Measurements from ENCODE around the gene WWOX.

WWOX gene

GRCh38 chr16:78562650-78563049 lies 463.2 kb downstream of the WWOX start:
- Histone ChIP-seq H3K4me3 (ENCODE audit: low read depth in 1 of 2, low read length in 1 of 2) (no peak overlapping the region), H3K27ac (no peak overlapping the region), H3K4me1 (ENCODE audit: control insufficient read depth in 1 of 2, insufficient read depth in 1 of 2, low read depth in 1 of 2, low read length in 1 of 2) (no peaks in the 10 kb centered on the region), H3K9me3 (no peaks in the 10 kb centered on the region), H3K27me3 (no peaks in the 10 kb centered on the region), H3K36me3 (no peaks in the 10 kb centered on the region)
- TF ChIP-seq, protein P1, sequence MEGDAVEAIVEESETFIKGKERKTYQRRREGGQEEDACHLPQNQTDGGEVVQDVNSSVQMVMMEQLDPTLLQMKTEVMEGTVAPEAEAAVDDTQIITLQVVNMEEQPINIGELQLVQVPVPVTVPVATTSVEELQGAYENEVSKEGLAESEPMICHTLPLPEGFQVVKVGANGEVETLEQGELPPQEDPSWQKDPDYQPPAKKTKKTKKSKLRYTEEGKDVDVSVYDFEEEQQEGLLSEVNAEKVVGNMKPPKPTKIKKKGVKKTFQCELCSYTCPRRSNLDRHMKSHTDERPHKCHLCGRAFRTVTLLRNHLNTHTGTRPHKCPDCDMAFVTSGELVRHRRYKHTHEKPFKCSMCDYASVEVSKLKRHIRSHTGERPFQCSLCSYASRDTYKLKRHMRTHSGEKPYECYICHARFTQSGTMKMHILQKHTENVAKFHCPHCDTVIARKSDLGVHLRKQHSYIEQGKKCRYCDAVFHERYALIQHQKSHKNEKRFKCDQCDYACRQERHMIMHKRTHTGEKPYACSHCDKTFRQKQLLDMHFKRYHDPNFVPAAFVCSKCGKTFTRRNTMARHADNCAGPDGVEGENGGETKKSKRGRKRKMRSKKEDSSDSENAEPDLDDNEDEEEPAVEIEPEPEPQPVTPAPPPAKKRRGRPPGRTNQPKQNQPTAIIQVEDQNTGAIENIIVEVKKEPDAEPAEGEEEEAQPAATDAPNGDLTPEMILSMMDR (IDR thresholded peaks at IDR 0.05), result no peak

DNA sequence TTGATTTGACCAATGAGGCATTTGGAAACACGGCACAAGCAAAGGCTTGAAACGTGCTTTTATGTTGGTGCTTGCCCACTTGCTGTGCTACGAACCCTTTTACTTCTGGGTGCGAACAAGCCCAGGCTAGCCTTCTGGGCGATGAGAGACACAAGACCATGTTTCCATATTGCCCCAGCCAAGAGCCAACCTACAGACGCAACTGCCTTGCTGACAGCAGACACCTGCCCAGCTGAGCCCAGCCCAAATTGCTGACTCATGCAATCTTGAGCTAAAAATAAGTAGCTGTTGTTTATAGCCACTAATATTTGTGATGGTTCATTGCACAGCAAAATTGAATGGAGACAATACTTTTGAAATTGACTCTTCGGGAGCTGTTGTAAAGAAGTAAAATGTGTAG lies 464.5 kb downstream of the WWOX start:
- TF ChIP-seq, protein P1 (IDR thresholded peaks at IDR 0.05), result no peak
- Histone ChIP-seq H3K36me3 (no peaks in the 10 kb centered on the region), H3K27ac (no peak overlapping the region), H3K9me3 (no peaks in the 10 kb centered on the region), H3K4me3 (ENCODE audit: low read depth in 1 of 2, low read length in 1 of 2) (no peak overlapping the region), H3K4me1 (ENCODE audit: control insufficient read depth in 1 of 2, insufficient read depth in 1 of 2, low read depth in 1 of 2, low read length in 1 of 2) (no peaks in the 10 kb centered on the region), H3K27me3 (no peaks in the 10 kb centered on the region)

DNA sequence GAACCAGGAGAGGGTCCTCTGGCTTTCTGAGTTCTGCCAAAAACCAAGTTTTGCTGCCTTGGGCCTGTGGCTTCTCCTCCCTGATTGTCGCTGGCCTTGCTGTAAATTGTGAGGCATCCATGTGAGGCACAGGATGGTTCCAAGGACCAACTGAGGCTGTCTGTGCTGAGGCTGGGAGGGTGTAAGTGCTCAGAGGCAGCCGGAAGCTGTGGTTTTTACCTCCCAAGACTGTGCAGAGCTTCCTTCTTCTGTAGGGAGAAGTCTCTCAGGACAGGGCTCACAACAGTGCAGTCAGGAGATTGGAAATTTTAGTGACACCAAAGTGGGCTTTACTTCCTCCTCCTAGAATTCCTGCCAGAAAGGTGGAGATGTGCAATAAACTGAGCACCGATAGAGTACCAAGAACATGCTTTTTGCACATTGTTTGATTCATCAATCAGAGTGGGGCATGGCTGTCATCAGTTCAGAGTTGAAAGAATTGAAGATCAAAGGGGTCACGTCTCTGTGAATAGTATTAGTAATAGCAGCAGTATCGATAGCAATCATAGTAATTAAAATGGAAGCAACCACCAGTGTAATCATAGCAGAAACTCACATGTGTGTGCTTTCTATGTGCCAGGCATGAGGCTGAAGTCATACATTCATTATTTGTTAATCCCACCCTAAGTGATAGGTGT lies 467.1 kb downstream of the WWOX start:
- Histone ChIP-seq H3K27me3 (no peaks in the 10 kb centered on the region), H3K36me3 (no peaks in the 10 kb centered on the region), H3K9me3 (no peaks in the 10 kb centered on the region), H3K4me1 (ENCODE audit: control insufficient read depth in 1 of 2, insufficient read depth in 1 of 2, low read depth in 1 of 2, low read length in 1 of 2) (no peaks in the 10 kb centered on the region), H3K4me3 (ENCODE audit: low read depth in 1 of 2, low read length in 1 of 2) (no peak overlapping the region), H3K27ac (no peak overlapping the region)
- TF ChIP-seq, protein P1 (IDR thresholded peaks at IDR 0.05), result no peak

DNA sequence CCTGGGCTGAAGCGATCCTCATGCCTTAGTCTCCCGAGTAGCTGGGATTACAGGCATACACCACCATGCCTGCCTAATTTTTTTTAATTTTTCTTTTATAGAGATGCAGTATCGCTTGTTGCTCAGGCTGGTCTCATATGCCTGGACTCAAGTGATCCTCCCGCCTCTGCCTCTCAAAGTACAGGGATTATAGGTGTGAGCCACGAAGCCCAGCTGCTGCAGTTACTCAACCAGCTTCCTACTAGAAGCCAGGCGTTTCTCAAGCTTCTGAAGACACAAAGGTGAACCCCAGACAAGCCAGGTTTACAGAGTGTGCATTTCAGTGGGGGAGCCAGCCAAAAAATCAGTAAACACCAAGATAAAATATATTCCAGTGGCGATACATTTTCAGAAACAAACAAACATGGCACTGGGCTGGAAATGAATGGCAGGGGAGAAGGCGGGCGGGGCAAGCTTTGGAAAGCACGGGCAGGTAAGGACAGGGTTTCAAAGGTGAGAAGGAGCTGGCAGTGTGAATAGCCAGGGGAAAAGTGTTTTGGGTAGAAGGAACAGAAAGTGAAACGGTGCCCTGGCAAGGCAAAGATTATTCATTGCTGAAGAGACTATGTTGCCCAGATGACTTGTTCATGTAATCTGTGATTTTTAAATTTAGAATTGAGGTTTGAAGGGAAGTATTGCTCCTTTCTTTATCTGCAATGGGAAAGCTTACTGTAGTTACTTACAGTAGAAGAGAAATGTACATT lies 471.1 kb downstream of the WWOX start:
- Histone ChIP-seq H3K4me1 (ENCODE audit: control insufficient read depth in 1 of 2, insufficient read depth in 1 of 2, low read depth in 1 of 2, low read length in 1 of 2) (no peaks in the 10 kb centered on the region), H3K9me3 (no peaks in the 10 kb centered on the region), H3K27me3 (no peaks in the 10 kb centered on the region), H3K27ac (no peak overlapping the region), H3K4me3 (ENCODE audit: low read depth in 1 of 2, low read length in 1 of 2) (no peak overlapping the region), H3K36me3 (no peaks in the 10 kb centered on the region)
- TF ChIP-seq, protein P1 (IDR thresholded peaks at IDR 0.05), result no peak

GRCh38 chr16:78571434-78571833 lies 472.0 kb downstream of the WWOX start:
- Histone ChIP-seq H3K27me3 (no peaks in the 10 kb centered on the region), H3K27ac (no peak overlapping the region), H3K36me3 (no peaks in the 10 kb centered on the region), H3K4me1 (ENCODE audit: control insufficient read depth in 1 of 2, insufficient read depth in 1 of 2, low read depth in 1 of 2, low read length in 1 of 2) (no peaks in the 10 kb centered on the region), H3K4me3 (ENCODE audit: low read depth in 1 of 2, low read length in 1 of 2) (no peak overlapping the region), H3K9me3 (no peaks in the 10 kb centered on the region)
- TF ChIP-seq, protein P1 (IDR thresholded peaks at IDR 0.05), result no peak
